Keratinocyte (primary cell): ENCODE data around the gene OR2S2. TPM values are rescaled to one million over a fixed set of nuclear protein-coding genes. Genes with fewer than 3 reads are reported as not detected.

ENCODE experiments used
- DNase-seq: peaks from one replicate; pipeline ENCODE4 v3.0.0-alpha.2; 2011; ENCODE audit warnings: low read depth, missing footprints, low spot score
- FAIRE-seq: peaks from 2 replicates; lab custom pipeline; 2011; peaks lifted over from hg19 to GRCh38; lab: Jason Lieb, UNC
- H2AFZ ChIP-seq: 2 replicates; pipeline ENCODE4 v1.6.0; 2012; ENCODE audit warnings: low read length, control low read depth, inconsistent platforms; ENCODE audit not compliant: control insufficient read depth
- H3K27ac ChIP-seq: 2 replicates; pipeline ENCODE4 v1.5.1; 2011; ENCODE audit warnings: low read length; ENCODE audit not compliant: control insufficient read depth, insufficient read depth
- H3K27me3 ChIP-seq: 3 replicates; pipeline ENCODE4 v1.6.0; 2011; ENCODE audit warnings: low read length; ENCODE audit not compliant: control insufficient read depth, insufficient read depth; ENCODE audit errors: extremely low read depth
- H3K36me3 ChIP-seq, 2 experiments: 2 replicates in 1 of 2; 3 replicates in 1 of 2; pipeline ENCODE4 v1.5.1; 2011; ENCODE audit warnings: low read length in 2 of 2, mild to moderate bottlenecking in 1 of 2; ENCODE audit not compliant: control insufficient read depth in 2 of 2, insufficient read depth in 2 of 2; ENCODE audit errors: extremely low read depth in 1 of 2
- H3K4me1 ChIP-seq: 3 replicates; pipeline ENCODE4 v1.5.1; 2011; ENCODE audit warnings: low read length; ENCODE audit not compliant: control insufficient read depth, insufficient read depth; ENCODE audit errors: extremely low read depth
- H3K4me2 ChIP-seq: 3 replicates; pipeline ENCODE4 v1.6.0; 2011; ENCODE audit warnings: low read depth, low read length; ENCODE audit not compliant: control insufficient read depth, insufficient read depth; ENCODE audit errors: extremely low read depth
- H3K4me3 ChIP-seq, 3 experiments: fragments of 200-600 bp in 1 of 3; sonication (generic) in 1 of 3; 2 replicates in 2 of 3; 3 replicates in 1 of 3; pipeline ENCODE4 v1.5.1; 2011 to 2016; ENCODE audit warnings: low read length in 3 of 3, mild to moderate bottlenecking in 3 of 3, control low read depth in 2 of 3, inconsistent platforms in 1 of 3, low read depth in 1 of 3, mixed read lengths in 1 of 3, mixed run types in 1 of 3, moderate library complexity in 1 of 3; ENCODE audit not compliant: control insufficient read depth in 2 of 3, insufficient read depth in 2 of 3; ENCODE audit errors: extremely low read depth in 1 of 3
- H3K79me2 ChIP-seq: 2 replicates; pipeline ENCODE4 v1.6.0; 2012; ENCODE audit warnings: low read length; ENCODE audit not compliant: control insufficient read depth, insufficient read depth
- H3K9ac ChIP-seq: 3 replicates; pipeline ENCODE4 v1.6.0; 2011; ENCODE audit warnings: low read length; ENCODE audit not compliant: control insufficient read depth, insufficient read depth; ENCODE audit errors: extremely low read depth
- H3K9me1 ChIP-seq: 3 replicates; pipeline ENCODE4 v1.6.0; 2011; ENCODE audit warnings: low read length; ENCODE audit not compliant: control insufficient read depth, insufficient read depth; ENCODE audit errors: extremely low read depth
- H3K9me3 ChIP-seq: 2 replicates; pipeline ENCODE4 v1.5.1; 2012; ENCODE audit warnings: low read depth, low read length; ENCODE audit not compliant: control insufficient read depth
- H4K20me1 ChIP-seq: 3 replicates; pipeline ENCODE4 v1.6.0; 2011; ENCODE audit warnings: low read length; ENCODE audit not compliant: control insufficient read depth, insufficient read depth; ENCODE audit errors: extremely low read depth
- CTCF ChIP-seq, 3 experiments: IDR thresholded peaks in 1 of 3; conservative IDR thresholded peaks in 1 of 3; optimal IDR thresholded peaks in 1 of 3; 2 replicates in 2 of 3; 3 replicates in 1 of 3; pipeline versions ENCODE3 to v1.5.1; 2011; ENCODE audit warnings: low read length in 3 of 3, mild to moderate bottlenecking in 3 of 3, moderate library complexity in 2 of 3, control low read depth in 1 of 3, inconsistent platforms in 1 of 3; ENCODE audit not compliant: insufficient read depth in 2 of 3; ENCODE audit errors: extremely low read depth in 1 of 3
- EZH2 ChIP-seq: IDR thresholded peaks from one replicate; pipeline ENCODE4 v1.6.1; 2012; ENCODE audit warnings: inconsistent platforms, mild to moderate bottlenecking, low read length, moderate library complexity
- dilution Hi-C: fragments of 300-500 bp; cut with MboI; formaldehyde crosslinking; loops from one replicate; pipeline ENCODE4 v1.7.0; 2020; ENCODE audit warnings: low sequenced_read_pairs; ENCODE audit not compliant: extremely low pct_ligation_motif_present
- polyA plus RNA-seq, 5 experiments: library from polyadenylated mRNA; depleted of rRNA in 3 of 5; stranded (reverse) in 3 of 5; stranded (forward) in 1 of 5; unstranded in 1 of 5; fragments of >200 nt; gene quantifications; 1 replicate in 1 of 5; 2 replicates in 3 of 5; 3 replicates in 1 of 5; pipeline versions ENCODE4 v1.2.1 to v1.2.3, GENCODE V29; 2011 to 2012; ENCODE audit warnings: missing spikeins in 2 of 5, low read depth in 1 of 5, low replicate concordance in 1 of 5

The OR2S2 gene
- polyA plus RNA-seq, 1 donor (not counting 4 experiments of a cell fraction or from before 2014, with no cell fraction given): not detected

- no peak for TF ChIP-seq CTCF (optimal IDR thresholded peaks at IDR 0.05 in 1 of 3, IDR thresholded peaks at IDR 0.05 in 1 of 3, conservative IDR thresholded peaks at IDR 0.05 in 1 of 3; ENCODE audit: extremely low read depth in 1 of 3, insufficient read depth in 2 of 3, low read length in 3 of 3)
- TF ChIP-seq EZH2: no peak
- DNase-seq (no peak), FAIRE-seq (no peak)
- Histone ChIP-seq H3K9me1 (no peaks in the 10 kb centered on the region), H3K79me2 (no peaks in the 10 kb centered on the region), H3K9me3 (no peaks in the 10 kb centered on the region), H4K20me1 (no peaks in the 10 kb centered on the region), H3K36me3 (no peaks in the 10 kb centered on the region), H3K4me1 (no peaks in the 10 kb centered on the region), H3K9ac (no peak overlapping the region), H2AFZ (no peak overlapping the region), H3K27me3 (peaks cover 8% of the 10 kb centered on the region), H3K4me2 (no peak overlapping the region), H3K4me3 (no peak overlapping the region), H3K27ac (no peak overlapping the region)
- dilution Hi-C loops: no loop called here
Observed at GRCh38 chr9:35981699-35982098, 23.7 kb upstream of the OR2S2 start.

DNA sequence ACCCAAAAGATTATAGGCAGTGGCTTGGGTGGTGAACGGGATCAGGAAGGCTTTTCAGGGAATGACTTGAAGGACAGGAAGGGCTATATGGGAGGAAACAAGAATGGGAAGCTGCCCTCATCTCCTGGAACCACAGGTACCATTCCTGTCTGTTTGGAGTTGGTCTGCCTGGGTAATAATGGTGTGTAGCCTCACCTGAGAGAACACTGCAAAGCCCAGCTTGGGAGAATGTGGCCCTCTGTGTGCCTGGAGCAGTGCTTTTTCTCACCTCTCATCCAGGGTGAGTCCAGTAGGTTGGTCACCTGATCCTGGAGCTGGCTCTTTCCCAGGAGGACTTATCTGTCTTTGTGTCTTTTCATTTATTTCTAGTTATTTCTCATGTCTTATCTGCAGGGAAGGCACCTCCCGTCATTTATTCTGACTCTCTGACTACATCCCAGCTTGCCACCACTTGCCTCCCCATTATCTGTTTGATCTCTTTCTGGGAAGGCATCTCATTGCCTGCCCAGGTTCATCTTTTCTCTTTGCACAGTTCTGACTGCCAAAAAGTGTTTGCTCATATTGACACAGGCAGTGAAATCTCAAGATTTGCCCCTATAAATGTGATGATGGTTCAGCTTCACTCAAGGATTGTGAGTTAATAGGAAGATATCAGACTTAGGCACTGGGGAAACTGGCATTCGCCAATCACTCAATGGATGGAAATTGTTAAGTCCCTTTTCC, 22.5 kb upstream of the OR2S2 start:
- dilution Hi-C loops: no loop called here
- Histone ChIP-seq H3K27me3 (peaks cover 20% of the 10 kb centered on the region), H2AFZ (no peak overlapping the region), H3K4me3 (no peak overlapping the region), H3K36me3 (no peaks in the 10 kb centered on the region), H3K79me2 (no peaks in the 10 kb centered on the region), H3K9ac (no peak overlapping the region), H3K4me1 (no peaks in the 10 kb centered on the region), H3K4me2 (no peak overlapping the region), H3K27ac (no peak overlapping the region), H4K20me1 (no peaks in the 10 kb centered on the region), H3K9me1 (no peaks in the 10 kb centered on the region), H3K9me3 (no peaks in the 10 kb centered on the region)
- TF ChIP-seq EZH2 (no peak), CTCF (optimal IDR thresholded peaks at IDR 0.05 in 1 of 3, IDR thresholded peaks at IDR 0.05 in 1 of 3, conservative IDR thresholded peaks at IDR 0.05 in 1 of 3; ENCODE audit: extremely low read depth in 1 of 3, insufficient read depth in 2 of 3, low read length in 3 of 3) (no peak)
- DNase-seq (no peak), FAIRE-seq (no peak)
